ENCODE measurements around the gene LHX5.

DNA sequence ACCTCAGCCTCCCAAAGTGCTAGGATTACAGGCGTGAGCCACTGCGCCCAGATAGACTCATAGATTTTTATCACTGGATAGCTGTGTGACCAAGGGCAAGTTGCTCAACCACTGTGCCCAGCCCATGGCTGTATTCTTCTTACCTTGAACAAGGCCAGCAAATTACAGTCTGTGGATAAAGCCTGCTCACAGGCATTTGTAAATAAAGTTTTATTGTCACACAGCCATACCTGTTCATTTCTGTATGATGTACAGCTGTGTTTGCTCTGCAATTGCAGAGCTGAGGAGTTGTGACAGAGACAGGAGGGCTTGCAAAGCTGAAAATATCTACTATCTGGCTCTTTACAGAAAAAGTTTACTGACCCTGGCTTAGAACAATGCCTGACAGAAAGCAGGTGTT, 35.2 kb upstream of the LHX5 start:
- TF ChIP-seq POLR2A (IDR thresholded peaks at IDR 0.05) = no peak
- TF ChIP-seq, protein P1, sequence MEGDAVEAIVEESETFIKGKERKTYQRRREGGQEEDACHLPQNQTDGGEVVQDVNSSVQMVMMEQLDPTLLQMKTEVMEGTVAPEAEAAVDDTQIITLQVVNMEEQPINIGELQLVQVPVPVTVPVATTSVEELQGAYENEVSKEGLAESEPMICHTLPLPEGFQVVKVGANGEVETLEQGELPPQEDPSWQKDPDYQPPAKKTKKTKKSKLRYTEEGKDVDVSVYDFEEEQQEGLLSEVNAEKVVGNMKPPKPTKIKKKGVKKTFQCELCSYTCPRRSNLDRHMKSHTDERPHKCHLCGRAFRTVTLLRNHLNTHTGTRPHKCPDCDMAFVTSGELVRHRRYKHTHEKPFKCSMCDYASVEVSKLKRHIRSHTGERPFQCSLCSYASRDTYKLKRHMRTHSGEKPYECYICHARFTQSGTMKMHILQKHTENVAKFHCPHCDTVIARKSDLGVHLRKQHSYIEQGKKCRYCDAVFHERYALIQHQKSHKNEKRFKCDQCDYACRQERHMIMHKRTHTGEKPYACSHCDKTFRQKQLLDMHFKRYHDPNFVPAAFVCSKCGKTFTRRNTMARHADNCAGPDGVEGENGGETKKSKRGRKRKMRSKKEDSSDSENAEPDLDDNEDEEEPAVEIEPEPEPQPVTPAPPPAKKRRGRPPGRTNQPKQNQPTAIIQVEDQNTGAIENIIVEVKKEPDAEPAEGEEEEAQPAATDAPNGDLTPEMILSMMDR (IDR thresholded peaks at IDR 0.05 in 8 of 11, conservative IDR thresholded peaks at IDR 0.05 in 3 of 11) = no peak

Measured in spleen (tissue), 7 donors.